ENCODE measurements around the gene NINL.
A peak's percentile ranks its signal among the peaks of the same experiment; 100 is the strongest.

NINL gene

DNA sequence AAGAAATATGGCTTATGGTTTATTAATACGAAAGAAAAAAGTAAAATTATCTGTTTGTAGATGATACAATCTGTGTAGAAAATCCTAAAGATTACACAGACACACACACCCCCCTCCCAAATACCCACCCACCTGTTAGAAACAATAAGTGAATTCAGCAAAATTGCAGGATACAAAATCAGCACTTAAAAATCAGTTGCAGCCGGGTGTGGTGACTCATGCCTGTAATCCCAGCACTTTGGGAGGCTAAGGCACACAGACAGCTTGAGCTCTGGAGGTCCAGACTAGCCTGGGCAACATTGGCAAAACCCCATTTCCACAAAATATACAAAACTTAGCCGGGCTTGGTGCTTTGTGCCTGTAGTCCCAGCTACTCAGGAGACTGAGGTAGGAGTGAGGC, 42.3 kb downstream of the NINL start:
- no peak overlapping the region for H3K27ac ChIP-seq (ENCODE audit: low read depth, low read length)
- H3K4me3 ChIP-seq (ENCODE audit: low read length) = no peak overlapping the region
- no peaks in the 10 kb centered on the region for H3K36me3 ChIP-seq (ENCODE audit: insufficient read depth, low read length)
- H3K4me1 ChIP-seq (ENCODE audit: insufficient read depth, low read length) = peaks cover 51% of the 10 kb centered on the region
- no peaks in the 10 kb centered on the region for H3K27me3 ChIP-seq (ENCODE audit: insufficient read depth, low read length)
- no peaks in the 10 kb centered on the region for H3K9me3 ChIP-seq (ENCODE audit: insufficient read depth, low read depth, low read length)
- H3K9ac ChIP-seq (ENCODE audit: low read depth, low read length) = no peak overlapping the region
- 93% methylated on average over 2 of the region's 3 CpGs for WGBS

DNA sequence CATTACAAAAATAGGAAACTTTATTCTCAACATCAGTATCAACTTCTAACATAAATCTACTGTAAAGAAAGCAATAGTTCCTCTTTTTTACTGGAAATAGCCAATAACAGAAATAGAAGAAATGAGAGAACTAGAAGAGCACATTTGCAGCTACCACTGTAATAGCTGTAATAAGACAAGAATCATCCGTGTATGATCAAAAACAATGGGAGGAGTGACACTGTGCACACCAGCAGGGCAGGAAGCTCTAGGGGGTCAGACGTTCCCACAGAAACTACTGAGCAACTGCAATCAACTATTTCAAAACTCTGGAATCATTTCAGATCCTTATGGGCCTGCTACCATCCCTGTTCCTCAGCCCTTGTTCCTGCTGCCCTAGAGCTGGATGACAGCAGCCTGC, 43.7 kb downstream of the NINL start:
- peaks cover 46% of the 10 kb centered on the region for H3K4me1 ChIP-seq (ENCODE audit: insufficient read depth, low read length)
- H3K27ac ChIP-seq (ENCODE audit: low read depth, low read length) = no peak overlapping the region
- WGBS = 86% methylated on average over 2 of the region's 2 CpGs
- no peak overlapping the region for H3K9ac ChIP-seq (ENCODE audit: low read depth, low read length)
- no peaks in the 10 kb centered on the region for H3K9me3 ChIP-seq (ENCODE audit: insufficient read depth, low read depth, low read length)
- no peaks in the 10 kb centered on the region for H3K36me3 ChIP-seq (ENCODE audit: insufficient read depth, low read length)
- H3K27me3 ChIP-seq (ENCODE audit: insufficient read depth, low read length) = no peaks in the 10 kb centered on the region
- H3K4me3 ChIP-seq (ENCODE audit: low read length) = no peak overlapping the region

DNA sequence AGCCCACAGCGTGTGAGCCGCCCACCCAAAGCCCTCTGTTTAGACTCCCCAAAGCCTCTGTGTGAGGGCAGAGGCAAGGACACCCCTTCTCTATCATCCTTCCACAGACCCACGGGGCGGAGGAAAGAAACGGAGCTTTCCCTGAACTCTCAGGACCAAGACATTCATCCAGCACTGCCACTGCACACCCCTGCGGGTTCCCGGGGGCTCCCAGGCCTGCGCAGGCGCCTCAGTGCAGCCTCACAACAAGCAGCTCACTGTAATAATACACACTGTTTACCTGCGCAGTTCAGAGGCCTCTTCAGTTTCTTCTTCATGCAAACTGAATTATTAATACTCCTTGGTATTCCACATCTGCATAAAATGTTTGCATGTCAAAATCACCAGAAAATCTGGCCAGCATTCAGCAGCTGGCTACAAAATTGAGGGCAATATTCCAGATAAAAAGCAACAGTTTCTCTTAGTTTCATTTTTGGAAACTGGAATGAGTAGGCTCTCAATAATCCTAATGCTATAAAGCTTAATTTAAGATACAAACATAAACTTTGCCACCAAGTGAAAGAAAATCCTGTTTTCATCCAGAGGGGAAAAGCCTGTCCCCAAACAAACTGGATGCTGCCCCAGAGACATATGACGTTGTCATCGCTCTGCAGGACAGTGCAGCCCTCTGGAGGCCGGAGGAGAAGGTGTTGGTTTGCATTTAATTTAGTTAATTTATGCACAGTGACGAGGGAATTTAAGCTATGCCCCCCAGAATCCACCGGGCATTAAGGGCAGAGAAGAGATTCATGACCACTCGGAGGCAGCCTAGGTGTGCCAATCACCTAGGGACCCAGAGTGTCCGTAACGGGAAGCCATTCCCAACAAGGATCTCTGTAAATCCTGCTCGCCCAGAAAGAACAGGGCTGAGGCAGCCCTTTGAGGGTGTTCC, 45.3 kb downstream of the NINL start:
- H3K36me3 ChIP-seq (ENCODE audit: insufficient read depth, low read length) = no peaks in the 10 kb centered on the region
- no peak overlapping the region for H3K4me3 ChIP-seq (ENCODE audit: low read length)
- peak overlapping the region; percentile 31; the same call in 1 of the 2 replicates for H3K27ac ChIP-seq (ENCODE audit: low read depth, low read length)
- H3K4me1 ChIP-seq (ENCODE audit: insufficient read depth, low read length) = peaks cover 34% of the 10 kb centered on the region
- H3K9me3 ChIP-seq (ENCODE audit: insufficient read depth, low read depth, low read length) = no peaks in the 10 kb centered on the region
- H3K9ac ChIP-seq (ENCODE audit: low read depth, low read length) = no peak overlapping the region
- no peaks in the 10 kb centered on the region for H3K27me3 ChIP-seq (ENCODE audit: insufficient read depth, low read length)
- 71% methylated on average over 19 of the region's 19 CpGs for WGBS

DNA sequence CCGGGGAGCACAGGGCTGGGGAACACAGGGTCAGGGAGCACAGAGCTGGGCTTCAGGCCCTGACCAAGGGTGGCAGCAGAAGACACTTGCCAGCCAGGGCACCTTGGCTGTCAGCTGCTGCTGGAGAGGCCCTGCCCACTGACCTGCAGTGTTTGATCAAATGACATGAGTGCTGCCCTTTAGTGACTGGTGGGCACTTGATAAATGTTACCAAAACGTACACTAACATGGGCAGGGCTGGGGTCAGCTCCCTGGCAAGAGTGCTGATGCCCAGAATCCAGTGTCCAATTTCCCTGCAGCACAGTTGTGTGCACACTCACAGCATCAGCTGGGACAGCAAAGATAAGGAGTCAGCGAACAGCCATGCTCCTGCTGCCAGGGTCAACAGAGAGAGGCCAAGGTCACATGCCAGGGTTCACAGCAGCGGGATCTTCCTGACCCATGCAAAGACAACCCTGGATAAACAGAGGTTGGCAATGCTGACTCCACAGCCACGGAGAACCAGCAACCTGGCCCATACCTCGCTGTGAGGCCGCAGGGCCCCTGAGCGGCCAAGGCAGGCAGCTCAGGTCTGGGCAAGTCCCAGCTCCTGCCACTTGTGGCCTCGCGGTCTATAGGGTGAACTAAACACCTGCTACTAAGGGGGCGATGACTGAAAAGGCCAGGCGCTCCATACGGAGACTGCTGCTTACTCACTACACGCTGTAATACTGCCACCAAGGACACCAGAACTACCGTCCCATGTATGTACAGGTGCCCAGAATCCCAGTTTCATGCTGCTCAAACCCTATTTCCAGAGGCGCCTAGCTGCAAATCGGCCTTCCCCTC, 46.3 kb downstream of the NINL start:
- Histone ChIP-seq H3K9me3 (ENCODE audit: insufficient read depth, low read depth, low read length) (no peaks in the 10 kb centered on the region), H3K36me3 (ENCODE audit: insufficient read depth, low read length) (no peaks in the 10 kb centered on the region), H3K9ac (ENCODE audit: low read depth, low read length) (no peak overlapping the region), H3K27ac (ENCODE audit: low read depth, low read length) (no peak overlapping the region), H3K4me3 (ENCODE audit: low read length) (no peak overlapping the region), H3K27me3 (ENCODE audit: insufficient read depth, low read length) (no peaks in the 10 kb centered on the region), H3K4me1 (ENCODE audit: insufficient read depth, low read length) (peaks cover 34% of the 10 kb centered on the region)
- WGBS = 88% methylated on average over 17 of the region's 17 CpGs

GRCh38 chr20:25537890-25538289, 47.4 kb downstream of the NINL start:
- Histone ChIP-seq H3K4me1 (ENCODE audit: insufficient read depth, low read length) (peaks cover 42% of the 10 kb centered on the region), H3K36me3 (ENCODE audit: insufficient read depth, low read length) (no peaks in the 10 kb centered on the region), H3K4me3 (ENCODE audit: low read length) (no peak overlapping the region), H3K27me3 (ENCODE audit: insufficient read depth, low read length) (no peaks in the 10 kb centered on the region), H3K9me3 (ENCODE audit: insufficient read depth, low read depth, low read length) (no peaks in the 10 kb centered on the region), H3K27ac (ENCODE audit: low read depth, low read length) (no peak overlapping the region), H3K9ac (ENCODE audit: low read depth, low read length) (no peak overlapping the region)
- 94% methylated on average over 12 of the region's 13 CpGs for WGBS

- Histone ChIP-seq H3K27me3 (ENCODE audit: insufficient read depth, low read length) (no peaks in the 10 kb centered on the region), H3K27ac (ENCODE audit: low read depth, low read length) (no peak overlapping the region), H3K9ac (ENCODE audit: low read depth, low read length) (no peak overlapping the region), H3K9me3 (ENCODE audit: insufficient read depth, low read depth, low read length) (no peaks in the 10 kb centered on the region), H3K4me3 (ENCODE audit: low read length) (no peak overlapping the region), H3K36me3 (ENCODE audit: insufficient read depth, low read length) (no peaks in the 10 kb centered on the region), H3K4me1 (ENCODE audit: insufficient read depth, low read length) (peaks cover 49% of the 10 kb centered on the region)
- 94% methylated on average over 5 of the region's 6 CpGs for WGBS
These were observed 49.6 kb downstream of the NINL start for GRCh38 chr20:25535762-25536161.

- no peaks in the 10 kb centered on the region for H3K27me3 ChIP-seq (ENCODE audit: insufficient read depth, low read length)
- no peaks in the 10 kb centered on the region for H3K9me3 ChIP-seq (ENCODE audit: insufficient read depth, low read depth, low read length)
- no peak overlapping the region for H3K27ac ChIP-seq (ENCODE audit: low read depth, low read length)
- 90% methylated on average over 6 of the region's 7 CpGs for WGBS
- peaks cover 40% of the 10 kb centered on the region for H3K4me1 ChIP-seq (ENCODE audit: insufficient read depth, low read length)
- H3K36me3 ChIP-seq (ENCODE audit: insufficient read depth, low read length) = no peaks in the 10 kb centered on the region
- no peak overlapping the region for H3K4me3 ChIP-seq (ENCODE audit: low read length)
- no peak overlapping the region for H3K9ac ChIP-seq (ENCODE audit: low read depth, low read length)
These were observed 50.5 kb downstream of the NINL start for GRCh38 chr20:25534845-25535244.

GRCh38 chr20:25533920-25534700, 51.2 kb downstream of the NINL start:
- no peaks in the 10 kb centered on the region for H3K9me3 ChIP-seq (ENCODE audit: insufficient read depth, low read depth, low read length)
- no peak overlapping the region for H3K9ac ChIP-seq (ENCODE audit: low read depth, low read length)
- no peaks in the 10 kb centered on the region for H3K36me3 ChIP-seq (ENCODE audit: insufficient read depth, low read length)
- 84% methylated on average over 4 of the region's 4 CpGs for WGBS
- H3K27ac ChIP-seq (ENCODE audit: low read depth, low read length) = 0 out of 2 replicates have a peak overlapping the region, but pooled peaks have one; percentile 0
- no peak overlapping the region for H3K4me3 ChIP-seq (ENCODE audit: low read length)
- no peaks in the 10 kb centered on the region for H3K27me3 ChIP-seq (ENCODE audit: insufficient read depth, low read length)
- peaks cover 36% of the 10 kb centered on the region for H3K4me1 ChIP-seq (ENCODE audit: insufficient read depth, low read length)

- Histone ChIP-seq H3K27ac (ENCODE audit: low read depth, low read length) (peak overlapping the region; percentile 25; the same call in 1 of the 2 replicates), H3K4me1 (ENCODE audit: insufficient read depth, low read length) (peaks cover 36% of the 10 kb centered on the region)
- 91% methylated on average over 11 of the region's 11 CpGs for WGBS
These were observed 52.4 kb downstream of the NINL start for GRCh38 chr20:25532971-25533391.

GRCh38 chr20:25532015-25532751, 53.1 kb downstream of the NINL start:
- Histone ChIP-seq H3K36me3 (ENCODE audit: insufficient read depth, low read length) (no peaks in the 10 kb centered on the region), H3K4me1 (ENCODE audit: insufficient read depth, low read length) (peaks cover 36% of the 10 kb centered on the region), H3K27me3 (ENCODE audit: insufficient read depth, low read length) (no peaks in the 10 kb centered on the region), H3K4me3 (ENCODE audit: low read length) (no peak overlapping the region), H3K27ac (ENCODE audit: low read depth, low read length) (peak overlapping the region; percentile 79), H3K9ac (ENCODE audit: low read depth, low read length) (0 out of 2 replicates have a peak overlapping the region, but pooled peaks have one; percentile 13), H3K9me3 (ENCODE audit: insufficient read depth, low read depth, low read length) (no peaks in the 10 kb centered on the region)
- 53% methylated on average over 12 of the region's 12 CpGs for WGBS

More at GRCh38 chr20:25532971-25533391, 52.4 kb downstream of the NINL start:
- Histone ChIP-seq H3K9ac (ENCODE audit: low read depth, low read length) (peak overlapping the region; percentile 13; the same call in 1 of the 2 replicates), H3K27me3 (ENCODE audit: insufficient read depth, low read length) (no peaks in the 10 kb centered on the region), H3K36me3 (ENCODE audit: insufficient read depth, low read length) (no peaks in the 10 kb centered on the region), H3K4me3 (ENCODE audit: low read length) (no peak overlapping the region), H3K9me3 (ENCODE audit: insufficient read depth, low read depth, low read length) (no peaks in the 10 kb centered on the region)

All from HUES64 (cell line).